ENCODE data around the gene NUDT8. TPM values are rescaled to one million over a fixed set of nuclear protein-coding genes. Genes with fewer than 3 reads are reported as not detected.

The NUDT8 gene
- total and polyA plus RNA-seq, 10 of the 15 experiments (the other 5 are each of a cell fraction or from before 2014, with no cell fraction given): 0.32 to 18.2 (median 9.8) TPM

GRCh38 chr11:67629386-67630227 is at the start of gene NUDT8 (continued):
- no peak for TF ChIP-seq HSF1 (IDR thresholded peaks at IDR 0.05; ENCODE audit: low read depth, low read length)
- TF ChIP-seq CBFB (IDR thresholded peaks at IDR 0.05; ENCODE audit: low read depth): no peak
- TF ChIP-seq ZBED1 (IDR thresholded peaks at IDR 0.05; ENCODE audit: borderline replicate concordance): no peak
- TF ChIP-seq ZBTB11 (CRISPR knock-in tag; IDR thresholded peaks at IDR 0.05): no peak
- TF ChIP-seq CUX1 (IDR thresholded peaks at IDR 0.05; ENCODE audit: insufficient replicate concordance, low read depth, low read length): no peak
- peak; percentile 77 for TF ChIP-seq BACH1 (IDR thresholded peaks at IDR 0.05; ENCODE audit: borderline replicate concordance)
- TF ChIP-seq NFYA (IDR thresholded peaks at IDR 0.05; ENCODE audit: borderline replicate concordance, low read depth, low read length): no peak
- no peak for TF ChIP-seq MTA2 (IDR thresholded peaks at IDR 0.05; ENCODE audit: low read depth)
- TF ChIP-seq, protein P1, sequence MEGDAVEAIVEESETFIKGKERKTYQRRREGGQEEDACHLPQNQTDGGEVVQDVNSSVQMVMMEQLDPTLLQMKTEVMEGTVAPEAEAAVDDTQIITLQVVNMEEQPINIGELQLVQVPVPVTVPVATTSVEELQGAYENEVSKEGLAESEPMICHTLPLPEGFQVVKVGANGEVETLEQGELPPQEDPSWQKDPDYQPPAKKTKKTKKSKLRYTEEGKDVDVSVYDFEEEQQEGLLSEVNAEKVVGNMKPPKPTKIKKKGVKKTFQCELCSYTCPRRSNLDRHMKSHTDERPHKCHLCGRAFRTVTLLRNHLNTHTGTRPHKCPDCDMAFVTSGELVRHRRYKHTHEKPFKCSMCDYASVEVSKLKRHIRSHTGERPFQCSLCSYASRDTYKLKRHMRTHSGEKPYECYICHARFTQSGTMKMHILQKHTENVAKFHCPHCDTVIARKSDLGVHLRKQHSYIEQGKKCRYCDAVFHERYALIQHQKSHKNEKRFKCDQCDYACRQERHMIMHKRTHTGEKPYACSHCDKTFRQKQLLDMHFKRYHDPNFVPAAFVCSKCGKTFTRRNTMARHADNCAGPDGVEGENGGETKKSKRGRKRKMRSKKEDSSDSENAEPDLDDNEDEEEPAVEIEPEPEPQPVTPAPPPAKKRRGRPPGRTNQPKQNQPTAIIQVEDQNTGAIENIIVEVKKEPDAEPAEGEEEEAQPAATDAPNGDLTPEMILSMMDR (IDR thresholded peaks at IDR 0.05 in 2 of 3, conservative IDR thresholded peaks at IDR 0.05 in 1 of 3; ENCODE audit: control insufficient read depth in 2 of 3, extremely low read depth in 1 of 3, insufficient read depth in 1 of 3, low read depth in 3 of 3, low read length in 3 of 3): peak; percentile 85 to 90 (median 88)
- peak; percentile 30; the same call in 1 of the 2 replicates for TF ChIP-seq CREM (IDR thresholded peaks at IDR 0.05; ENCODE audit: low read depth)
- no peak for TF ChIP-seq MYC (IDR thresholded peaks at IDR 0.05; ENCODE audit: insufficient read depth, insufficient read length, insufficient replicate concordance, low read length, severe bottlenecking)
- TF ChIP-seq RCOR1 (conservative IDR thresholded peaks at IDR 0.05; ENCODE audit: low read depth, low read length): peak; percentile 93; the same call in 1 of the 2 replicates
- no peak for TF ChIP-seq SKIL (IDR thresholded peaks at IDR 0.05; ENCODE audit: low read depth, poor library complexity, severe bottlenecking)
